ENCODE results near the gene UBE2E2. TPM values are rescaled to one million over a fixed set of nuclear protein-coding genes. Genes with fewer than 3 reads are reported as not detected.
A peak's percentile ranks its signal among the peaks of the same experiment; 100 is the strongest.

Gene UBE2E2
- total RNA-seq, 1 donor from 2014 or later: 50.8 TPM

- no peak for DNase-seq
- Histone ChIP-seq H3K9me3 (no peaks in the 10 kb centered on the region), H3K4me3 (no peak overlapping the region), H3K36me3 (no peaks in the 10 kb centered on the region), H3K27me3 (ENCODE audit: low read depth) (no peaks in the 10 kb centered on the region), H3K4me1 (no peaks in the 10 kb centered on the region), H3K27ac (no peak overlapping the region)
- intact Hi-C loops (cut with DNase I): no loop called here
- no peak for TF ChIP-seq CTCF (IDR thresholded peaks at IDR 0.05)
- no peak for ATAC-seq
These were observed 153.8 kb downstream of the UBE2E2 start for GRCh38 chr3:23356923-23357322.

DNA sequence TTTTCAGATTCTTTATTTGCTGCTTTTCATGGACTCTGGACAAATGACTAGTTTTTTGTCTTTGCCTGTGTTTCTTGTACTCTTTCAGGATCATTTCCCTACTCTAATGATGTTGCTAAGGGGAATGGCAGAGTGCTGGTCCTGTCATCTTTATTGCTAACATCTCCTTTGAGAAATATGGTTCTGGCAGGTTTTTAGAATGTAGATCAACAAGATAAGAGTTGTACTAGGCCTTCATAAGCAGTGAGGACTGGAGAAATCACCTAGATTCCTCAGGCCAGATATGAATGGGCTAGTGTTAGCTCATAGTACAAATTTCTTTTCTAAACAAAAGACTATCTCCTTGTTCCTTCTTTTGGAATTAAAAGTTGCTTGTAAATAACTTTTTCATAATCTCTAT is 156.0 kb downstream of the UBE2E2 start:
- no peak overlapping the region for H3K4me3 ChIP-seq
- H3K27ac ChIP-seq: no peak overlapping the region
- no peaks in the 10 kb centered on the region for H3K36me3 ChIP-seq
- TF ChIP-seq CTCF (IDR thresholded peaks at IDR 0.05): no peak
- no peaks in the 10 kb centered on the region for H3K9me3 ChIP-seq
- no peaks in the 10 kb centered on the region for H3K4me1 ChIP-seq
- intact Hi-C loops (cut with DNase I): no loop called here
- H3K27me3 ChIP-seq (ENCODE audit: low read depth): no peaks in the 10 kb centered on the region
- ATAC-seq (no peak), DNase-seq (no peak)

GRCh38 chr3:23365066-23365465 is 161.9 kb downstream of the UBE2E2 start:
- no peak for TF ChIP-seq CTCF (IDR thresholded peaks at IDR 0.05)
- no peaks in the 10 kb centered on the region for H3K9me3 ChIP-seq
- intact Hi-C loops (cut with DNase I): no loop called here
- ATAC-seq: peak; percentile 81 to 95
- H3K36me3 ChIP-seq: no peaks in the 10 kb centered on the region
- H3K4me1 ChIP-seq: peaks cover 6% of the 10 kb centered on the region
- no peak overlapping the region for H3K27ac ChIP-seq
- H3K27me3 ChIP-seq (ENCODE audit: low read depth): no peaks in the 10 kb centered on the region
- H3K4me3 ChIP-seq: no peak overlapping the region
- DNase-seq: no peak

- intact Hi-C loops (cut with DNase I): no loop called here
- no peak for TF ChIP-seq CTCF (IDR thresholded peaks at IDR 0.05)
- ATAC-seq (no peak), DNase-seq (no peak)
- Histone ChIP-seq H3K4me1 (peaks cover 6% of the 10 kb centered on the region), H3K9me3 (no peaks in the 10 kb centered on the region), H3K27me3 (ENCODE audit: low read depth) (no peaks in the 10 kb centered on the region), H3K36me3 (no peaks in the 10 kb centered on the region), H3K27ac (no peak overlapping the region), H3K4me3 (no peak overlapping the region)
These were observed 165.6 kb downstream of the UBE2E2 start for GRCh38 chr3:23368731-23369130.

DNA sequence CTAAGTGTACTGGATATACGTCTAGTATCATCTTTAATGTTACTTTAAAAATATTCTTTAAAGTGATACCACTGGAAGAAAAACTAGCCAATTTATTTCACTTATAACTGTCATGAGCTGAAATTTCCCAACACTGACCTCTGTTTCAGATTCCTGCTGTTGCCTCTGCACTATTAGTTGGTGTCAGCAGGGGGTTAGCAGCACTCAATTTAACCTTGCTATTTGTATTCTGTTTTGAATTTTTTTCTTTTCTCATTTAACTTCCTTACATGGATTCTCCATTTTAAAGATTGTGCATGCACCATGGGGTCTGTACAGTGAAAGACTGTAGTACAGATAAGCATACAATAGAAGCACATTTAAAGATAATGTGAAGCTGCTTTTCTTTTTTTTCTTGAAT is 169.2 kb downstream of the UBE2E2 start:
- ATAC-seq (no peak), DNase-seq (no peak)
- no peak overlapping the region for H3K27ac ChIP-seq
- no peaks in the 10 kb centered on the region for H3K27me3 ChIP-seq (ENCODE audit: low read depth)
- no peaks in the 10 kb centered on the region for H3K36me3 ChIP-seq
- no peaks in the 10 kb centered on the region for H3K4me1 ChIP-seq
- no peak overlapping the region for H3K4me3 ChIP-seq
- intact Hi-C loops (cut with DNase I): no loop called here
- no peaks in the 10 kb centered on the region for H3K9me3 ChIP-seq
- no peak for TF ChIP-seq CTCF (IDR thresholded peaks at IDR 0.05)

Measured in lower lobe of right lung (tissue), 2 donors.